ENCODE measurements around the gene NRARP. TPM values are rescaled to one million over a fixed set of nuclear protein-coding genes. Genes with fewer than 3 reads are reported as not detected.
A peak's percentile ranks its signal among the peaks of the same experiment; 100 is the strongest.

Gene NRARP
- total RNA-seq, 6 experiments from 2014 or later, result 0.57 to 2.3 (median 0.98) TPM

DNA sequence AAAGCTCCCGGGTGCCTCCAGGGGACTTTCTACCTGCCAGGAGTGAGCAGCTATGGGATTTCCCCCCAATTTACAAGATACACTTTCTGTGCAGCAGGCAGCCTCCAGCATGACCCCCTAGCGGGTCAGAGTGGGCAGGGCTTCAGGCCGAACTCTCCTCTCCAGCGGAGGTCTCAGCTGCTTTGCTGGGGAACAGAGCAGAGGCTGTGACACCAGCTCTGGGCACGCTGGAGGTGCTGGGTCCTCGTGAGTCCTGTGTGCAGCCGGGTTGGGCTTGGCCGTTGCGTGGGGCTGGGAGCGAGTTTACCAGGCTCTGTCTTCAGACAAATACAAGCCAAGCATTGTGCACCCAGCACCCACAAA is 2.9 kb downstream of the NRARP start:
- peaks cover 0 to 23% (median under 1%) of the 10 kb centered on the region in 4 donors for H3K4me1 ChIP-seq
- no peaks in the 10 kb centered on the region for H3K36me3 ChIP-seq
- DNase-seq, result peak in 1 of 3 donors; percentile 26
- no peaks in the 10 kb centered on the region for H3K9me3 ChIP-seq
- H3K27ac ChIP-seq, result peak overlapping the region in 2 of 3 donors; percentile 33 to 34
- H3K27me3 ChIP-seq, result peaks cover 0 to 20% of the 10 kb centered on the region in 2 donors
- no peak for TF ChIP-seq POLR2A (IDR thresholded peaks at IDR 0.05)
- TF ChIP-seq, protein P1, sequence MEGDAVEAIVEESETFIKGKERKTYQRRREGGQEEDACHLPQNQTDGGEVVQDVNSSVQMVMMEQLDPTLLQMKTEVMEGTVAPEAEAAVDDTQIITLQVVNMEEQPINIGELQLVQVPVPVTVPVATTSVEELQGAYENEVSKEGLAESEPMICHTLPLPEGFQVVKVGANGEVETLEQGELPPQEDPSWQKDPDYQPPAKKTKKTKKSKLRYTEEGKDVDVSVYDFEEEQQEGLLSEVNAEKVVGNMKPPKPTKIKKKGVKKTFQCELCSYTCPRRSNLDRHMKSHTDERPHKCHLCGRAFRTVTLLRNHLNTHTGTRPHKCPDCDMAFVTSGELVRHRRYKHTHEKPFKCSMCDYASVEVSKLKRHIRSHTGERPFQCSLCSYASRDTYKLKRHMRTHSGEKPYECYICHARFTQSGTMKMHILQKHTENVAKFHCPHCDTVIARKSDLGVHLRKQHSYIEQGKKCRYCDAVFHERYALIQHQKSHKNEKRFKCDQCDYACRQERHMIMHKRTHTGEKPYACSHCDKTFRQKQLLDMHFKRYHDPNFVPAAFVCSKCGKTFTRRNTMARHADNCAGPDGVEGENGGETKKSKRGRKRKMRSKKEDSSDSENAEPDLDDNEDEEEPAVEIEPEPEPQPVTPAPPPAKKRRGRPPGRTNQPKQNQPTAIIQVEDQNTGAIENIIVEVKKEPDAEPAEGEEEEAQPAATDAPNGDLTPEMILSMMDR (IDR thresholded peaks at IDR 0.05), result no peak
- 26% methylated on average over 5 of the region's 10 CpGs for WGBS (ENCODE audit: insufficient coverage, low coverage, low lambda C conversion rate, missing lambda C conversion rate)
- intact Hi-C loops (cut with DNase I), result loop anchor here in 1 of 2 donors (5.0 kb wide), 1 partner anchor 108 kb away; no protein-coding TSS in a partner anchor
- ATAC-seq, result no peak
- H3K4me3 ChIP-seq, result peak overlapping the region in 2 of 3 donors; percentile 3 to 4

DNA sequence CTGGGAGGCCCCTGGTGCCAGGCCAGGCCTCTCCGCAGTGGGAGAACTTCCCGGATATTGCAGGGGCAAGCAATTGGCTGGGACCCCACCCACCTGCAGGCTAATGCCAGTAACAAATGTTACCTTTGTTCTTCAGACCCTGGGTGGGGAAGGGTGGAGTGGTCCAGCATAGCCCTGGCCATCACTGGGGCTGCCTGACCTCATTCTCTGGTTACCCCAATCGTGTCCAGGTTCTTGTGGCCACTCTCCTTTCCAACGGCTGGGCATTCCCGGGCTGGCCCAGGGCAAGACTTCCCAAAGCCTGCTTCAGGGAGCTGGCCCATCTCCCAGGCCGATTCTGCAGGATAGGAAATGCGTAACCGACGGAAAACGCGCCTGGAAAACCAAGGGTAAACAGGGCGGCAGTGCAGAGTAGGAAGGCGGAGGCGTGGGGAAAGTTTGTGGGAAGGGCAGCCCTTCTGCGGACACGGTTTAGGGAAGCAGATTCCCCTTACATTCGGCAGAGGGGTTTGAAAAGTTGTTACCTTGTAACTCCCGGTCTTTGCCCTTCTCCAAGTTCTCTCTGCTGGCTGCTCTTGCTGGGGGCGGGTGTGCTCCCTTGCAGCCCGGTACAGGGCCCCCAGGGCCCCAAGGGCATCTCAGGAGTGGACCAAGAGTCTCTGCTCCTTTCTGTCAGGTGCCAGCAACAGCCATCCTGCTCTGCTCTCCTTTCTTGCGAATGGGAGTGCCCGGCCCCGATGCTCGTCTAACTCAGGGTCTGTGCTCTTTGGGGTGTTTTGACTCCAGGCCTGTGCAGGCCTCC is 3.5 kb downstream of the NRARP start:
- intact Hi-C loops (cut with DNase I), result loop anchor here in 1 of 2 donors (5.0 kb wide), 1 partner anchor 109 kb away; no protein-coding TSS in a partner anchor
- ATAC-seq, result peak in 2 of 4 donors; percentile 1 to 6
- TF ChIP-seq POLR2A (IDR thresholded peaks at IDR 0.05), result no peak
- TF ChIP-seq, protein P1 (IDR thresholded peaks at IDR 0.05), result no peak
- Histone ChIP-seq H3K36me3 (no peaks in the 10 kb centered on the region), H3K4me3 (peak overlapping the region in 2 of 3 donors; percentile 3 to 4), H3K4me1 (peaks cover 0 to 23% (median under 1%) of the 10 kb centered on the region in 4 donors), H3K27me3 (peaks cover 0 to 20% of the 10 kb centered on the region in 2 donors), H3K27ac (peak overlapping the region in 2 of 3 donors; percentile 33 to 38), H3K9me3 (no peaks in the 10 kb centered on the region)
- DNase-seq, result peak in 1 of 3 donors; percentile 63
- 62% methylated on average over 16 of the region's 24 CpGs for WGBS (ENCODE audit: insufficient coverage, low coverage, low lambda C conversion rate, missing lambda C conversion rate)

DNA sequence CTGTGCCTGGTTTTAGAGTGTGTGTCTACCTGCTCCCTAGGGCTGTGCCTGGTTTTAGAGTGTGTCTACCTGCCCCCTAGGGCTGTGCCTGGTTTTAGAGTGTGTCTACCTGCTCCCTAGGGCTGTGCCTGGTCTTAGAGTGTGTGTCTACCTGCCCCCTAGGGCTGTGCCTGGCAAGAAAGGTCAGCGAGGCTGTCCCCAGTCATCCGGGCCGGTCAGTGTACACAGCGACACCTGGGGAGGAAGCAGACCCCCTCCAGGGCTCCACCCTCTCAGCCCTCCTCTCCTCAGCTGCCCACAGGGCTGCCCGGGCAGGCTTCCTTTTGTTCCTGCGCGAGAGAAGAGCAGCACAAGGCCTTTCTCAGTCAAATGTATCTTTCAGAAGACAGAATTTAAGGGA is 4.1 kb downstream of the NRARP start:
- H3K9me3 ChIP-seq, result no peaks in the 10 kb centered on the region
- TF ChIP-seq, protein P1 (IDR thresholded peaks at IDR 0.05), result no peak
- no peak for TF ChIP-seq POLR2A (IDR thresholded peaks at IDR 0.05)
- no peak overlapping the region for H3K4me3 ChIP-seq
- peaks cover 0 to 15% of the 10 kb centered on the region in 2 donors for H3K27me3 ChIP-seq
- no CpG with 5 or more reads among the region's 7 CpGs for WGBS (ENCODE audit: insufficient coverage, low coverage, low lambda C conversion rate, missing lambda C conversion rate)
- peaks cover 0 to 23% (median under 1%) of the 10 kb centered on the region in 4 donors for H3K4me1 ChIP-seq
- H3K36me3 ChIP-seq, result no peaks in the 10 kb centered on the region
- no peak for ATAC-seq
- H3K27ac ChIP-seq, result peak overlapping the region in 2 of 3 donors; percentile 33 to 38
- no peak for DNase-seq
- intact Hi-C loops (cut with DNase I), result loop anchor here in 1 of 2 donors (5.0 kb wide), 1 partner anchor 109 kb away; no protein-coding TSS in a partner anchor

DNA sequence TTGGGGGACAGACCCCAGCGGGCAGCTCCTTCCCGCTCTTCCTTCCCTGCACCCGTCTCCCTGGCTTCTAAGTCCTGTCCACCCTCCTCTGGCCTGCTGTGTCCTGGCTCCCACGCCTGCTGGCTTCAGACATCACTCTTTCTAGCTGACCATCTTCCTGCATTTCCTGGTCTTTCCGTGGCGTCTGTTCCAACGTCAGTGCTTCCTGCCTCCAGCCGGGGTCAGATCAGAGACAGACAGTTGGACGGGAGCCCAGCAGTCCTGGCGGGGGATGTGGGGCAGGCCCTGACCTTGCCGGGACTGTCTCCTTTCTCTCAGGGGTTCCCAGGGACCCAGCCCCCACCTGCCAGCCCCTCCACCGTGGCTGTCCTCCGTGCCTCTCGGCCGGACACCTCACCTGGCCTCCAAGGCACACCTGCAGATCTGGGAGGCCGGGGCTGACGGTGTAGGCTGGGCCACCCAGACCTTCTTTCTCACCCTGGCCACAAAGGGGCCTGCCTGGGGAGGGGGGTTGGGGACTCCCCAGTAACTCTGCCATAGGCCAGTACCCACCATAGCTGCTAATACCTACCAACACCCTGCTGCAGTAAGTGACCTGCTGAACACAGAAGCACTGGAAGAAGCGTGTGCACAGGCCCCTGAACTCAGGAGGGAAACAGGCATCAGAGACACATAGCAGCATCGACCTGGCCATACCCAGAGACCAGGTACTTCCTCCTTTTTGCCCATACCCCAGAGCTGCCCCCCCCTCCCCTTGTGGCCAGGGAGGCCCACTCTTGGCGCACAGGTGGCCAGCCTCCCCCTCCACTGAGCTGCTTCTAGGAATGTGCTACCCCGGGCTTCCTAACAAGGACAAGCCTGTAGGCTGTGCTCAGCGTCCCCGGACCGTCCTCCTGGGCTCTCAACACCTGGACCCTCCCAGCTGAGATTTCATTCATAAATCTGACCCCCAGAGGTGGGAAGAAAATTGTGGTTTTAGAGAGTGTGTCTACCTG is 5.1 kb downstream of the NRARP start:
- DNase-seq (peak in 2 of 3 donors; percentile 80 to 89), ATAC-seq (peak; percentile 51 to 61 (median 53))
- no peaks in the 10 kb centered on the region for H3K9me3 ChIP-seq
- peaks cover 0 to 23% (median under 1%) of the 10 kb centered on the region in 4 donors for H3K4me1 ChIP-seq
- H3K4me3 ChIP-seq, result peak overlapping the region; percentile 14 to 39 (median 35)
- peak overlapping the region; percentile 50 to 90 (median 66) for H3K27ac ChIP-seq
- WGBS (ENCODE audit: insufficient coverage, low coverage, low lambda C conversion rate, missing lambda C conversion rate), result 26% methylated on average over 9 of the region's 24 CpGs
- peak; percentile 55 for TF ChIP-seq POLR2A (IDR thresholded peaks at IDR 0.05)
- TF ChIP-seq, protein P1 (IDR thresholded peaks at IDR 0.05), result no peak
- intact Hi-C loops (cut with DNase I), result loop anchor here in 1 of 2 donors (5.0 kb wide), 1 partner anchor 110 kb away; no protein-coding TSS in a partner anchor
- no peaks in the 10 kb centered on the region for H3K36me3 ChIP-seq
- peaks cover 0 to 19% of the 10 kb centered on the region in 2 donors for H3K27me3 ChIP-seq
